ENCODE data around the gene NACC2.

Gene NACC2

GRCh38 chr9:136095070-136096058 lies at the start of gene NACC2:
Gene NACC2, minus strand, starts transcription at chr9:136095289. Its CDS starts 44,768 bp downstream, at chr9:136050521.
- no peak for DNase-seq (ENCODE audit: low read depth in 1 of 2, low spot score in 1 of 2)

- DNase-seq (ENCODE audit: low read depth in 1 of 2, low spot score in 1 of 2), result no peak
These were observed 49.4 kb upstream of the NACC2 start for GRCh38 chr9:136144450-136144849.

- DNase-seq (ENCODE audit: low read depth in 1 of 2, low spot score in 1 of 2), result no peak
These were observed 48.3 kb upstream of the NACC2 start for GRCh38 chr9:136143215-136144001.

- DNase-seq (ENCODE audit: low read depth in 1 of 2, low spot score in 1 of 2), result no peak
These were observed 47.7 kb upstream of the NACC2 start for GRCh38 chr9:136142859-136143214.

GRCh38 chr9:136142414-136142796 lies 47.3 kb upstream of the NACC2 start:
- no peak for DNase-seq (ENCODE audit: low read depth in 1 of 2, low spot score in 1 of 2)

DNA sequence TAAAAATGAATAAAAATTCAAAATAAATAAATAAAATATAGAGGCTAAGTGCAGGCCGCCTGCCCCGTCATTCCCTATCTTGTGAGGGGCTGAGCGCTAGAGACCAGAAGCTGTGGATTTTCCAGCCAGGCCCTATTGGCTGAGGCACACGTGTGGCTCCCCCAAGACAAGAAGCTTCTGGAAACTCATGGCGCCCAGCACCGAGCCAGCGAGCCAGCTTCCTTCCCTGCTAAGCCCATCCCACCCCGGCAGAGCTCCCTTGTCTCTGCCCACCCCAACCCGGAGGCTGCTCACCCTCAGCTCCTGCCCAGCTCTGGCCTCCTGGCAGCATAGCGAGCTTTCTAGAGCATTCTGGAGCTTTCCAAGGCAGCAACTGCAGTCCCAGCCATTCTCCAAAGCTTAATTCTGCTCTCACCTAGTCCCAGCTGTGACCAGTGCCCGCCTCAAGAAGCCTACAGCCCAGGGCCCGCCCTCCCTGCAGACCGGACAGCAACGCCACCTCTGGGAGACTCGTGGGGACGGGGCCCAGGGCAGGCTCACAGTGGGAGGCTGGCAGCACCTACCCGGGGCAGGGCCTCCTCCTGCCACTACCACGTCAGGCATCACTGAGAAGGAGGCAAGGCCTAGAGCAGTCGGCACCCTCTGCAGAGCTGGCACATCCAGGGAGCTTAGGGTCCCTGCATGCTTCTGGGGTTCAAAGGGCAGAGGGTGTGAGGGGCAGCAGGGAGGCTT lies 46.8 kb upstream of the NACC2 start:
- DNase-seq (ENCODE audit: low read depth in 1 of 2, low spot score in 1 of 2), result no peak

- no peak for DNase-seq (ENCODE audit: low read depth in 1 of 2, low spot score in 1 of 2)
These were observed 45.9 kb upstream of the NACC2 start for GRCh38 chr9:136140966-136141365.

- no peak for DNase-seq (ENCODE audit: low read depth in 1 of 2, low spot score in 1 of 2)
These were observed 45.0 kb upstream of the NACC2 start for GRCh38 chr9:136140046-136140445.

DNA sequence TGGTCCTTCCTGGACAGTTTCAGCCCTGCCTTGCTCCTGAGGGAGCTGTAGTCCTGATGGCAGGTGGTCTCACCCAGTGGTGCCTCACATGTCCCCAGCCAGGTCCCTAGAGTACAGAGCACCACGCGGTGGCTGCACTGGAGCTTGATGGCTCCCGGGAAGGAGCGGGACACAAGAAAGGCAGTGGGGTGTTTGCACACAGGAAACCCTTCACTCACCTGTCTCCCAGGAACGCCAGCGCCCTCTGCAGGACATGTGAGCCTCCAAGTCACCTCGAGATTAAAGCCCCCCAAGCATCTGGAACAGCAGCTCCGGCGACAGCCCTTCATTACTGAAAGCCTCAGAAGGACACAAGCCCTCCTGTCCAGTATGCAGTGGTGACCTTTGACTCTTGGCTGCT lies 43.5 kb upstream of the NACC2 start:
- DNase-seq (ENCODE audit: low read depth in 1 of 2, low spot score in 1 of 2), result no peak

GRCh38 chr9:136137321-136138265 lies 42.5 kb upstream of the NACC2 start:
- DNase-seq (ENCODE audit: low read depth in 1 of 2, low spot score in 1 of 2), result no peak

DNA sequence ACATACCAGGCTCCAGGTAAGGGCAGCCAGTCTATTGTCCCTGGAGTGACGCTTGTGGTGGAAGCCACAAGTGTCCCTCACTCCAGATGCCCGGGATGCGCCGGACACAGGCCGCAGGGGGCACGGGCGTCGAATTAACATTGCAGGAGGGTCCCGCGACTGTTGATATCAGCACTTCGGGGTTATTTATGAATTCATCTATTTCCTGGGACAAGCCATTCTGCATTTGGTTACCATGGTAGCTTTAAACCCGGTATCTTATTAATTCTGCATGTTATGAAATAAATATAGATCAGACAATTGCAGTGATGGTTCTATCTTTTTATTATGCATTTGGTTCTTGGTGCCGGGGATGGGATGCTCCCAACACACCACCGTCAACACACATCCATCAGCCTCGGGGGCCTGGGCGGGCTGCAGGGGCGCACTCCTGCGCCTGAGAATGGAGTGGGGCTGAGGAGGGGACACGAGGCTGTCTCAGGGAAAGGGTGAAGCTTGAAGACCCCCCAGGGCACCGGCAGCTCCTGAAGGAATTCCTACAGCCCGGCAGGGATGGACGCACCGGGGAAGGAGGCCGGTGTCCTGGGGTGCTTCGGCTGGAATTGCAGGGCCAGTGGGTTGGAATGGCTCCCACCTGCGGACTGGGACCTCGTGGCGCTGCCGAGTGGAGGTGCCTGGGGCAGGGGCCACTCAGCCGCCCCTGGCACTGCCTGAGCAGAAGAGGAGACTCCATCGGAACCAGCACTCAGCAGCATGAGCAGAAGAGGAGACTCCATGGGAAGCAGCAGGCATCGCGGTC lies 41.2 kb upstream of the NACC2 start:
- DNase-seq (ENCODE audit: low read depth in 1 of 2, low spot score in 1 of 2), result no peak

- no peak for DNase-seq (ENCODE audit: low read depth in 1 of 2, low spot score in 1 of 2)
These were observed 40.4 kb upstream of the NACC2 start for GRCh38 chr9:136135326-136136126.

GRCh38 chr9:136133959-136134484 lies 38.9 kb upstream of the NACC2 start:
- no peak for DNase-seq (ENCODE audit: low read depth in 1 of 2, low spot score in 1 of 2)

DNA sequence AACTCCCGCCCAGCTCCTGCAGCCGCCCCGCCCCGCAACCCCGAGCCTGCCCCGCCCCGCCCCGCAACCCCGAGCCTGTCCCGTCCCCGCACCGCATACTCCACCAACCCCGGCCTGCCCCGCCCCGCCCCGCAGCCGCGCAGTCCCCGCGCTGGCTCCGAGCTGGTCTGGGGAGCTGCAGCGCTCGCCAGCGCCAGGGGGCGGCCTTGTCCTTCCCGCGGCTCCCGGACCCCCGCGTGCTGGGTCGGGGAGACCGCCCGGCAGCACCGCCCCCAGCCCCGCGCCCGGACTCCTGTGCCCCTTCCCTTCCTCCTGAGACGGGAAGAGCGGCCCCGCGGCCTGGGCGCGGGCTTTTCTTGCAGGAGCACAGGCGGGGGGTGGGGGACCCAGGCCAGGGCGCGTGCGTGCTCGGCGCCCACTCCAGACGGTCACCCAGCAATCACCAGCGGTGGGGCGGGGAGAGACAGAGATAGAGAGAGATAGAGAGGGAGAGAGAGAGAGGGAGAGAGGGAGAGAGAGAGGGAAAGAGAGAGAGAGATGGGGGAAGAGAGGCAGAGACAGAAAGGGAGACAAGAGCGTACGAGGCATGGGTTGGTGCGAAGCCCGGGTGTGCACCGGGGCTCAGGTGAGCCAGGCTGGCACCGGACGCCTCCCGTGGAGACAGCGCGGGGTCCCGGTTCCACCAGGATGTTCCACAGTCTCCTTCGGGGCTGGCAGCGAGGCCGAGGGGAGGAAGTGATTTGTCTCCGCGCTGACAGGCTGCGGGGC lies 38.3 kb upstream of the NACC2 start:
- DNase-seq (ENCODE audit: low read depth in 1 of 2, low spot score in 1 of 2), result no peak

GRCh38 chr9:136132512-136133050 lies 37.5 kb upstream of the NACC2 start:
- no peak for DNase-seq (ENCODE audit: low read depth in 1 of 2, low spot score in 1 of 2)

- DNase-seq (ENCODE audit: low read depth in 1 of 2, low spot score in 1 of 2), result no peak
These were observed 36.8 kb upstream of the NACC2 start for GRCh38 chr9:136131629-136132511.
